AG04450 (cell line): ENCODE results near the gene DBX2. TPM values are rescaled to one million over a fixed set of nuclear protein-coding genes. Genes with fewer than 3 reads are reported as not detected.
"Not testable (repeated sequence)": the region's sequence is repeated elsewhere in the genome, so short reads cannot be mapped to it uniquely, and the experiment has no call there.

ENCODE experiments used
- CTCF ChIA-PET: fragments of 300-600, 350-600 bp; formaldehyde crosslinking; extraction: SDS; loops from one replicate; lab custom pipeline; 2022; ENCODE audit warnings: antibody characterized with exemption, inconsistent platforms; lab: Charles Lee
- POLR2A ChIA-PET: fragments of 350-600 bp; formaldehyde crosslinking; extraction: SDS; loops from one replicate; lab custom pipeline; 2021; ENCODE audit warnings: antibody characterized with exemption, inconsistent platforms; lab: Yijun Ruan, JAX
- DNase-seq: peaks from one replicate; pipeline ENCODE4 v3.0.0-alpha.2; 2011; ENCODE audit warnings: low read depth, low spot score
- H3K27ac ChIP-seq: one replicate; pipeline ENCODE4 v1.5.1; 2012; ENCODE audit warnings: low read depth, low read length, control low read depth
- H3K27me3 ChIP-seq: one replicate; pipeline ENCODE4 v1.6.0; 2012; ENCODE audit warnings: low read length; ENCODE audit not compliant: control insufficient read depth, insufficient read depth
- H3K4me3 ChIP-seq: 2 replicates; pipeline ENCODE4 v1.5.1; 2011; ENCODE audit warnings: mild to moderate bottlenecking, low read depth, low read length, control low read depth
- H3K9me3 ChIP-seq: 2 replicates; pipeline ENCODE4 v1.5.1; 2012; ENCODE audit warnings: low read length; ENCODE audit not compliant: control insufficient read depth, insufficient read depth
- polyA plus RNA-seq: library from polyadenylated mRNA; depleted of rRNA; stranded (reverse); fragments of >200 nt; gene quantifications from 2 replicates; pipeline ENCODE4 v1.2.3, GENCODE V29; 2011
- TF ChIP-seq, protein P1 (sequence below): IDR thresholded peaks from 2 replicates; pipeline ENCODE4 v1.5.1; 2011; ENCODE audit warnings: low read depth, low read length, control low read depth, inconsistent platforms

The DBX2 gene
- polyA plus RNA-seq, 1 experiment: not detected

GRCh38 chr12:45088608-45089007, 37.7 kb upstream of the DBX2 start:
- POLR2A ChIA-PET: no interaction called here
- DNase-seq: no peak
- H3K9me3 ChIP-seq: no peaks in the 10 kb centered on the region
- H3K27me3 ChIP-seq: no peaks in the 10 kb centered on the region
- no peak overlapping the region for H3K27ac ChIP-seq
- TF ChIP-seq, protein P1, sequence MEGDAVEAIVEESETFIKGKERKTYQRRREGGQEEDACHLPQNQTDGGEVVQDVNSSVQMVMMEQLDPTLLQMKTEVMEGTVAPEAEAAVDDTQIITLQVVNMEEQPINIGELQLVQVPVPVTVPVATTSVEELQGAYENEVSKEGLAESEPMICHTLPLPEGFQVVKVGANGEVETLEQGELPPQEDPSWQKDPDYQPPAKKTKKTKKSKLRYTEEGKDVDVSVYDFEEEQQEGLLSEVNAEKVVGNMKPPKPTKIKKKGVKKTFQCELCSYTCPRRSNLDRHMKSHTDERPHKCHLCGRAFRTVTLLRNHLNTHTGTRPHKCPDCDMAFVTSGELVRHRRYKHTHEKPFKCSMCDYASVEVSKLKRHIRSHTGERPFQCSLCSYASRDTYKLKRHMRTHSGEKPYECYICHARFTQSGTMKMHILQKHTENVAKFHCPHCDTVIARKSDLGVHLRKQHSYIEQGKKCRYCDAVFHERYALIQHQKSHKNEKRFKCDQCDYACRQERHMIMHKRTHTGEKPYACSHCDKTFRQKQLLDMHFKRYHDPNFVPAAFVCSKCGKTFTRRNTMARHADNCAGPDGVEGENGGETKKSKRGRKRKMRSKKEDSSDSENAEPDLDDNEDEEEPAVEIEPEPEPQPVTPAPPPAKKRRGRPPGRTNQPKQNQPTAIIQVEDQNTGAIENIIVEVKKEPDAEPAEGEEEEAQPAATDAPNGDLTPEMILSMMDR: no peak
- CTCF ChIA-PET: no interaction called here
- no peak overlapping the region for H3K4me3 ChIP-seq

GRCh38 chr12:45084248-45084647, 33.3 kb upstream of the DBX2 start:
- H3K27ac ChIP-seq, DNase-seq, POLR2A ChIA-PET, H3K4me3 ChIP-seq, H3K27me3 ChIP-seq, CTCF ChIA-PET, H3K9me3 ChIP-seq: not testable (repeated sequence)

DNA sequence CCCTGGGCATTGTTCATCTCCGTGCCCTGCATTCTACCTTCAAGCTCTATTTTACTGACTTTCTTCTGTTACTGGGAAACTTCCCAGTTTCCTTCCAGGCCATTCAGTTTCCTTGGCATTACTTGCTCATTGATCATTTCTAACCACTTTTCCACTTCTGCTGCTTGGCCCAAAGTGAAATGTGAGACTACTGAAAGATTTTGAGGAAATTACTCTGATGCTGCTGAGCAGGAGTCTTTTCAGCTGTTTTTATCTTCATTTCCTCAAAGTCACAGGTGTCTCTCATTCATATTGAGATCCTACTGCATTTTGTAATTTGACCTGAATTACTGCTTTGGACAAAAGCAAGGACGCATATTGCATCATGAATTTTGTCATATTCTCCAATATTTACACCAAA, 26.4 kb upstream of the DBX2 start:
- no peak overlapping the region for H3K27ac ChIP-seq
- CTCF ChIA-PET: no interaction called here
- H3K9me3 ChIP-seq: no peaks in the 10 kb centered on the region
- TF ChIP-seq, protein P1: no peak
- H3K4me3 ChIP-seq: no peak overlapping the region
- no peaks in the 10 kb centered on the region for H3K27me3 ChIP-seq
- POLR2A ChIA-PET: no interaction called here
- DNase-seq: no peak

GRCh38 chr12:45076417-45077026, 25.6 kb upstream of the DBX2 start:
- Histone ChIP-seq H3K27me3 (no peaks in the 10 kb centered on the region), H3K9me3 (no peaks in the 10 kb centered on the region), H3K27ac (no peak overlapping the region), H3K4me3 (no peak overlapping the region)
- no peak for DNase-seq
- TF ChIP-seq, protein P1: no peak
- ChIA-PET POLR2A (no interaction called here), CTCF (no interaction called here)

DNA sequence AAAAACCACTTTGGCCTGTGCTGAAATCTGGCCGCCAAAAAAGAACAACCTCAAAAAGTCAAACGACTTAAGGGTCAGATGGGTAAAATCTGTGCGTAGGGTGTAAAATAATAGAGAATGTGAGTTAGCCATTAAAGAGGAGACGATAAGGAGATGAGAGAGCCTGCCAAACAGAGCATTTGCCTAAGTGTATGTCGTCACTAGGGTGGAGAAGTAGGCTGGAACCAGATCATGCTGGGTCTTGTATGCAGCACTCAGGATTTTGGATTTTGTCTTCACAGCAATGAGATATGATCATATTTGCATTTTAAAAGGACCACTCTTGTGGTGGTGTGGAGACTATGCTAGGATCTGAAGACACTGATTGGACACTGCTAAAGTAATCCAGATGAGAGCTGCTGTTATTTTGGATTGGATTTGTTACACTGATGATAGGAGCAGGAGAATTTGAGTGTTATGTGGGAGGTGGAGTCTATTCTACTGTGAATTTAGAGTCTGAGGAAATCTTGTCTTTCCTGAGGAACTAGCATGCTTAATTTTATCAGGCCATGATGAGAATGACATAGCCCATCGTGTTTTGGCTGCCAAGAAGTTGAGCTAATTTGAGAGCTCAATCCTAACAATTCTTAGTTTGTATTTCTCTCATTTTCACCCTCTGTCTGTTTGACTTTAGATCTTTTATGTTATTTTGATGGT, 24.8 kb upstream of the DBX2 start:
- DNase-seq: no peak
- no peaks in the 10 kb centered on the region for H3K9me3 ChIP-seq
- no peaks in the 10 kb centered on the region for H3K27me3 ChIP-seq
- POLR2A ChIA-PET: no interaction called here
- CTCF ChIA-PET: no interaction called here
- TF ChIP-seq, protein P1: no peak
- H3K27ac ChIP-seq: no peak overlapping the region
- H3K4me3 ChIP-seq: no peak overlapping the region
